OCI-LY3 (cell line): ENCODE data around the gene CNTNAP2.

Experiments
- CTCF ChIP-seq: fragments of 200-600, 300-600 bp; sonication (generic); IDR thresholded peaks from 2 replicates; pipeline ENCODE4 v1.5.1; 2014; ENCODE audit warnings: antibody characterized with exemption, low read length, low read depth
- EZH2phosphoT487 ChIP-seq: fragments of 200-600 bp; shearing (Covaris generic); IDR thresholded peaks from 2 replicates; pipeline ENCODE4 v1.6.1; 2018; ENCODE audit warnings: antibody characterized with exemption, mixed run types, low read depth

DNA sequence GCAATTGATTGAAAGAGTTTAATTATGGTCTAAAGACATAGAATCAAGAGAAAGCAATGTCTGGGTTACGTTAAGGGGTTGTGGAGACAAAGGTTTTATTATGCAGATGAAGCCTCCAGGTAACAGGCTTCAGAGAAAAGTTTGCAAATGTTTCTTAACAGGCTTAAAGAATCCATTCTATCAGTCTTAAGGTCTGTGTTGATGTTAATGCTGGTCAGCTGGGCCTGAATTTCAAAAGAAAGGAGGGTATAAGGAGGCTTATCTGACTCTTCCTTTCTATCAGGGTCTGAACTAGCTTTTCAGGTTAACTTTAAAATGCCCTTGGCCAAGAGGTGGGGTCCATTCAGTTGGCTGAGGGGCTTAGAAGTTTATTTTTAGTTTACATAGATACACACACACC lies 1469.5 kb downstream of the CNTNAP2 start:
- TF ChIP-seq CTCF (no peak), EZH2phosphoT487 (no peak)
